Uterine smooth muscle cell (primary cell): Measurements from ENCODE around the gene PARP4. TPM values are rescaled to one million over a fixed set of nuclear protein-coding genes. Genes with fewer than 3 reads are reported as not detected.

ENCODE experiments used
- total RNA-seq: library from RNA; depleted of rRNA; stranded (reverse); fragments of >200 nt; gene quantifications from 2 replicates; pipeline ENCODE4 v1.2.3, GENCODE V29; 2014

The PARP4 gene
- total RNA-seq = 49.7 and 55.6 TPM in 2 replicates

GRCh38 chr13:24512197-24512907 lies at the start of gene PARP4:
Gene PARP4, minus strand, starts transcription at chr13:24512778. Its CDS starts 9,002 bp downstream, at chr13:24503776.

Other genes starting within 250 kb of the PARP4 start
- gene C1QTNF9, start 203.2 kb downstream of the PARP4 start, total RNA-seq = under 0.01 TPM in 1 of 2 replicates, not detected in the other
- gene ATP12A, start 167.6 kb upstream of the PARP4 start, total RNA-seq = not detected in 2 replicates